ENCODE measurements around the gene RAB15.

The RAB15 gene

GRCh38 chr14:64944041-64944440 is 28.1 kb downstream of the RAB15 start:
- Mint-ChIP-seq H3K4me1 (peaks cover 29 to 50% of the 10 kb centered on the region in 2 donors), H3K9me3 (no peaks in the 10 kb centered on the region), H3K36me3 (peaks cover 50 to 78% of the 10 kb centered on the region in 2 donors), H3K27me3 (no peaks in the 10 kb centered on the region), H3K27ac (peak overlapping the region; percentile 49), H3K4me3 (no peak overlapping the region)
- ATAC-seq (replicated peaks) = no peak
- no peak for DNase-seq

- Mint-ChIP-seq H3K27me3 (no peaks in the 10 kb centered on the region), H3K36me3 (peaks cover 47 to 78% of the 10 kb centered on the region in 2 donors), H3K9me3 (no peaks in the 10 kb centered on the region), H3K4me3 (no peak overlapping the region), H3K27ac (peak overlapping the region; percentile 22), H3K4me1 (peaks cover 33 to 54% of the 10 kb centered on the region in 2 donors)
- ATAC-seq (replicated peaks) (peak; percentile 45 to 46), DNase-seq (no peak)
Measured at GRCh38 chr14:64943556-64943955, 28.6 kb downstream of the RAB15 start.

- peak within 1 kb of the TSS; percentile 67 for H3K27ac Mint-ChIP-seq
- H3K4me1 Mint-ChIP-seq = peaks cover 37 to 58% of the 10 kb centered on the region in 2 donors
- no peak within 1 kb of the TSS for H3K4me3 Mint-ChIP-seq
- ATAC-seq (replicated peaks) = no peak
- peaks cover 44 to 75% of the 10 kb centered on the region in 2 donors for H3K36me3 Mint-ChIP-seq
- H3K27me3 Mint-ChIP-seq = no peaks in the 10 kb centered on the region
- DNase-seq = no peak
- no peaks in the 10 kb centered on the region for H3K9me3 Mint-ChIP-seq
Measured at GRCh38 chr14:64942531-64943111, 29.5 kb downstream of the RAB15 start, which contains the start of gene GPX2. GPX2 (minus strand) TSS chr14:64942745; CDS start chr14:64942726, 19 bp downstream.

- Mint-ChIP-seq H3K9me3 (no peaks in the 10 kb centered on the region), H3K4me1 (peaks cover 39 to 60% of the 10 kb centered on the region in 2 donors), H3K27ac (no peak overlapping the region), H3K27me3 (no peaks in the 10 kb centered on the region), H3K36me3 (peaks cover 39 to 62% of the 10 kb centered on the region in 2 donors), H3K4me3 (no peak overlapping the region)
- DNase-seq = no peak
- no peak for ATAC-seq (replicated peaks)
Measured at GRCh38 chr14:64940336-64940910, 31.7 kb downstream of the RAB15 start.

GRCh38 chr14:64939817-64940190 is 32.3 kb downstream of the RAB15 start:
- H3K27ac Mint-ChIP-seq = no peak overlapping the region
- DNase-seq (no peak), ATAC-seq (replicated peaks) (no peak)
- H3K4me1 Mint-ChIP-seq = peaks cover 41 to 60% of the 10 kb centered on the region in 2 donors
- H3K9me3 Mint-ChIP-seq = no peaks in the 10 kb centered on the region
- H3K36me3 Mint-ChIP-seq = peaks cover 34 to 59% of the 10 kb centered on the region in 2 donors
- H3K4me3 Mint-ChIP-seq = no peak overlapping the region
- no peaks in the 10 kb centered on the region for H3K27me3 Mint-ChIP-seq

- DNase-seq (no peak), ATAC-seq (replicated peaks) (no peak)
- Mint-ChIP-seq H3K4me3 (no peak overlapping the region), H3K36me3 (peaks cover 36 to 57% of the 10 kb centered on the region in 2 donors), H3K9me3 (no peaks in the 10 kb centered on the region), H3K4me1 (peaks cover 40 to 57% of the 10 kb centered on the region in 2 donors), H3K27me3 (no peaks in the 10 kb centered on the region), H3K27ac (peak overlapping the region; percentile 26)
Measured at GRCh38 chr14:64938972-64939816, 32.9 kb downstream of the RAB15 start.

GRCh38 chr14:64937821-64938193 is 34.3 kb downstream of the RAB15 start:
- DNase-seq (no peak), ATAC-seq (replicated peaks) (no peak)
- peaks cover 28 to 43% of the 10 kb centered on the region in 2 donors for H3K4me1 Mint-ChIP-seq
- no peak overlapping the region for H3K27ac Mint-ChIP-seq
- no peaks in the 10 kb centered on the region for H3K9me3 Mint-ChIP-seq
- peaks cover 35 to 49% of the 10 kb centered on the region in 2 donors for H3K36me3 Mint-ChIP-seq
- no peak overlapping the region for H3K4me3 Mint-ChIP-seq
- no peaks in the 10 kb centered on the region for H3K27me3 Mint-ChIP-seq

- DNase-seq (no peak), ATAC-seq (replicated peaks) (peak; percentile 48 to 68)
- H3K36me3 Mint-ChIP-seq = peaks cover 37 to 44% of the 10 kb centered on the region in 2 donors
- no peaks in the 10 kb centered on the region for H3K27me3 Mint-ChIP-seq
- H3K4me1 Mint-ChIP-seq = peaks cover 25 to 38% of the 10 kb centered on the region in 2 donors
- H3K4me3 Mint-ChIP-seq = no peak overlapping the region
- peak overlapping the region; percentile 25 for H3K27ac Mint-ChIP-seq
- H3K9me3 Mint-ChIP-seq = no peaks in the 10 kb centered on the region
Measured at GRCh38 chr14:64937171-64937820, 34.8 kb downstream of the RAB15 start.

GRCh38 chr14:64935508-64935907 is 36.6 kb downstream of the RAB15 start:
- H3K4me1 Mint-ChIP-seq = peaks cover 22 to 33% of the 10 kb centered on the region in 2 donors
- H3K4me3 Mint-ChIP-seq = no peak overlapping the region
- no peak overlapping the region for H3K27ac Mint-ChIP-seq
- no peak for ATAC-seq (replicated peaks)
- H3K36me3 Mint-ChIP-seq = peaks cover 37 to 50% of the 10 kb centered on the region in 2 donors
- H3K9me3 Mint-ChIP-seq = no peaks in the 10 kb centered on the region
- H3K27me3 Mint-ChIP-seq = no peaks in the 10 kb centered on the region
- no peak for DNase-seq

GRCh38 chr14:64934338-64934929 is 37.7 kb downstream of the RAB15 start:
- Mint-ChIP-seq H3K27me3 (no peaks in the 10 kb centered on the region), H3K4me3 (no peak overlapping the region), H3K4me1 (peaks cover 20 to 30% of the 10 kb centered on the region in 2 donors), H3K27ac (no peak overlapping the region), H3K36me3 (peaks cover 33 to 50% of the 10 kb centered on the region in 2 donors), H3K9me3 (no peaks in the 10 kb centered on the region)
- ATAC-seq (replicated peaks) (no peak), DNase-seq (no peak)

GRCh38 chr14:64932231-64932630 is 39.9 kb downstream of the RAB15 start:
- Mint-ChIP-seq H3K36me3 (peaks cover 21 to 33% of the 10 kb centered on the region in 2 donors), H3K4me3 (no peak overlapping the region), H3K4me1 (peaks cover 6 to 11% of the 10 kb centered on the region in 2 donors), H3K9me3 (no peaks in the 10 kb centered on the region), H3K27me3 (no peaks in the 10 kb centered on the region), H3K27ac (no peak overlapping the region)
- DNase-seq = no peak
- no peak for ATAC-seq (replicated peaks)

GRCh38 chr14:64931123-64931522 is 41.0 kb downstream of the RAB15 start:
- peaks cover 26 to 39% of the 10 kb centered on the region in 2 donors for H3K36me3 Mint-ChIP-seq
- no peak overlapping the region for H3K4me3 Mint-ChIP-seq
- DNase-seq (no peak), ATAC-seq (replicated peaks) (no peak)
- H3K9me3 Mint-ChIP-seq = no peaks in the 10 kb centered on the region
- H3K27me3 Mint-ChIP-seq = no peaks in the 10 kb centered on the region
- no peak overlapping the region for H3K27ac Mint-ChIP-seq
- H3K4me1 Mint-ChIP-seq = peaks cover 6 to 9% of the 10 kb centered on the region in 2 donors

- Mint-ChIP-seq H3K36me3 (peaks cover 26 to 36% of the 10 kb centered on the region in 2 donors), H3K4me3 (no peak overlapping the region)
Measured at GRCh38 chr14:64930085-64930843, 41.9 kb downstream of the RAB15 start.

More at GRCh38 chr14:64930085-64930843, 41.9 kb downstream of the RAB15 start:
- DNase-seq (no peak), ATAC-seq (replicated peaks) (no peak)
- no peak overlapping the region for H3K27ac Mint-ChIP-seq
- H3K27me3 Mint-ChIP-seq = no peaks in the 10 kb centered on the region
- H3K9me3 Mint-ChIP-seq = no peaks in the 10 kb centered on the region
- H3K4me1 Mint-ChIP-seq = peaks cover 6% of the 10 kb centered on the region in 2 donors

Data from stimulated activated naive B cell treated with anti-CD40 and anti-IgM and Interleukin-4, amounts not matched to agents 10 μg/mL and 1 μg/mL and 100 μg/mL, for 72 hours (primary cell).